Measurements from ENCODE around the gene UGT2B7. TPM values are rescaled to one million over a fixed set of nuclear protein-coding genes. Genes with fewer than 3 reads are reported as not detected.

Gene UGT2B7
- total RNA-seq, 1 experiment from 2014 or later, result not detected

GRCh38 chr4:69060651-69061308, 35.5 kb upstream of the UGT2B7 start:
- Histone ChIP-seq H3K14ac (ENCODE audit: insufficient read depth, low read length) (no peak overlapping the region), H3K4ac (ENCODE audit: low read depth, low read length) (no peak overlapping the region), H2BK15ac (ENCODE audit: low read depth, low read length) (no peak overlapping the region), H3K18ac (ENCODE audit: insufficient read length, low read depth, low read length) (no peak overlapping the region), H3K4me1 (ENCODE audit: insufficient read depth, low read length) (peaks cover 5% of the 10 kb centered on the region; the same call in 1 of the 2 replicates), H2AK5ac (ENCODE audit: insufficient read length, low read length) (no peak overlapping the region), H4K20me1 (ENCODE audit: control insufficient read depth, insufficient read depth, insufficient read length) (no peaks in the 10 kb centered on the region), H3K27ac (ENCODE audit: insufficient read length, low read depth, low read length) (no peak overlapping the region), H4K91ac (ENCODE audit: insufficient read length, low read depth, low read length) (no peak overlapping the region), H2BK12ac (ENCODE audit: insufficient read length, low read depth, low read length) (no peak overlapping the region), H3T11ph (ENCODE audit: low read length) (no peak overlapping the region), H2AFZ (ENCODE audit: low read length) (no peak overlapping the region), H2BK120ac (ENCODE audit: low read depth, low read length, poor library complexity, severe bottlenecking) (no peak overlapping the region), H3K27me3 (ENCODE audit: insufficient read depth, low read length) (no peaks in the 10 kb centered on the region), H3K23me2 (ENCODE audit: insufficient read length, low read depth, low read length, poor library complexity, severe bottlenecking) (no peaks in the 10 kb centered on the region), H3K56ac (ENCODE audit: insufficient read length, low read depth, low read length) (no peak overlapping the region), H3K4me2 (ENCODE audit: insufficient read depth, insufficient read length, low read length) (no peak overlapping the region), H2BK5ac (ENCODE audit: insufficient read length, low read length) (no peak overlapping the region), H3K23ac (ENCODE audit: insufficient read length, low read depth, low read length) (no peak overlapping the region), H3K9ac (ENCODE audit: extremely low read depth, insufficient read length, low read length) (no peak overlapping the region), H3K79me2 (ENCODE audit: insufficient read depth, low read length) (no peaks in the 10 kb centered on the region), H3K9me3 (ENCODE audit: control insufficient read depth, low read depth, low read length) (no peaks in the 10 kb centered on the region), H2BK20ac (ENCODE audit: low read depth, low read length, poor library complexity, severe bottlenecking) (no peak overlapping the region), H3K79me1 (ENCODE audit: insufficient read depth, low read depth, low read length, poor library complexity, severe bottlenecking) (no peaks in the 10 kb centered on the region), H4K5ac (ENCODE audit: insufficient read length, low read depth, low read length) (no peak overlapping the region), H4K8ac (replicated peaks; ENCODE audit: insufficient read length, low read depth, low read length) (no peak overlapping the region)
- H3K27ac Mint-ChIP-seq, result peak overlapping the region in 1 of 3 experiments; percentile 27; a peak in 1 of 7 replicates
- no peaks in the 10 kb centered on the region for H3K27me3 Mint-ChIP-seq (ENCODE audit: low read depth)
- H3K4me1 Mint-ChIP-seq, result peaks cover 25 to 28% of the 10 kb centered on the region in 2 experiments
- no peak overlapping the region for H3K4me3 Mint-ChIP-seq
- TF ChIP-seq CTCF (conservative IDR thresholded peaks at IDR 0.05), result peak; percentile 36; the same call in 2 of the 3 replicates
- DNase-seq, result no peak
- H3K9me3 Mint-ChIP-seq, result no peaks in the 10 kb centered on the region
- H3K36me3 Mint-ChIP-seq (ENCODE audit: insufficient read depth in 1 of 3, low read depth in 3 of 3), result peaks cover 0 to 4% (median 2%) of the 10 kb centered on the region in 3 experiments; a peak in 2 of 7 replicates
- WGBS (ENCODE audit: extremely low coverage, insufficient read length, low lambda C conversion rate), result no CpG with 5 or more reads among the region's 5 CpGs

Data from H9 (cell line).